Stimulated activated CD4-positive, alpha-beta T cell treated with anti-CD3 and anti-CD28 coated beads, Interleukin-1b, Interleukin-23, amount 100 ng/mL, for 4 hours (primary cell): ENCODE measurements around the gene ADIPOR1.
"Not testable (repeated sequence)": the region's sequence is repeated elsewhere in the genome, so short reads cannot be mapped to it uniquely, and the experiment has no call there.

Experiments used
- DNase-seq, 2 donors: peaks; one replicate each; pipeline ENCODE4 v3.0.0-alpha.2; 2020; ENCODE audit warnings: low read depth in 2 of 2

Gene ADIPOR1, protein sequence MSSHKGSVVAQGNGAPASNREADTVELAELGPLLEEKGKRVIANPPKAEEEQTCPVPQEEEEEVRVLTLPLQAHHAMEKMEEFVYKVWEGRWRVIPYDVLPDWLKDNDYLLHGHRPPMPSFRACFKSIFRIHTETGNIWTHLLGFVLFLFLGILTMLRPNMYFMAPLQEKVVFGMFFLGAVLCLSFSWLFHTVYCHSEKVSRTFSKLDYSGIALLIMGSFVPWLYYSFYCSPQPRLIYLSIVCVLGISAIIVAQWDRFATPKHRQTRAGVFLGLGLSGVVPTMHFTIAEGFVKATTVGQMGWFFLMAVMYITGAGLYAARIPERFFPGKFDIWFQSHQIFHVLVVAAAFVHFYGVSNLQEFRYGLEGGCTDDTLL

DNA sequence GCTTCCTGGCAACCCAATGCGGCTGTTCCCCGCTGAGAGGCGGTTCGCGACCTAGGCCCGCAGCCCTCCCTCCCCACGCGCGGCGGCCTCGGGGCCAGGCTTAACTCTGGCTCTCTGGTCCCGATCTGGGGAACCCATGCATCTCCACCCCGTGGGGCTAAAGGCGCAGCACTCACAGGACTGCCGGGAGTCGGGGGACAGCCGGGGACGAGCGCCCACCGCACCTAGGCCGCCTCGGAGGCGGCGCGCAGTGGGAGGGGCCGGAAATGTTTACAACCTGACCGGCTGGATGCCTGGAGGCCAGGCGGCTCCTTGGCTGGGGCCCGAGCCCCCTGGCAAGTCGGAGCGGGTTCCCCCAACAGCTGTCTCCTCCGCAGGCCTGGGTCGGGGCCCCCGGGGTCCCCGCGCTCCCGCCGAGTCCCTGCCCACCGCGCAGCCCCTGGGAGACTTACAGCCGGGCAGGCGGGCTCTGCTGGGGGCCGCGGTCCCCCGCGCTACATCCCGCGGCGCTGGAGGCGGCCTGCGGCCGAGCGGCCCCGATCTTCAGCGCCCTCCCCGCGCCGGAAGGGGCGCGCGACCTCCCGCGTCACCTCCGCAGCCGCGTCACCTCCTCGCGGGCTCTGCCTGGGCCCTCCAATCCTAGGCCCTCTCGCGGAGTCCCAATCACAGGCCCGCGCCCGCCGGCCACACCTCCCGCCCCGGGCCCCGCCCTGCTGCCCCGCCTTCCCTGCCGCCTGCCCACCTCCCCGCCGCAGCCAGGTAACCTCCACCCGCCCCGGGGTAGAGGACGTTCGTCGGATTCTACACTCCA lies at the start of gene ADIPOR1:
Gene ADIPOR1 (minus strand): TSS at position 580 of the 811 bp plus-strand sequence. CDS start 7,242 bp downstream, outside the sequence.
- DNase-seq = peak; percentile 94

DNA sequence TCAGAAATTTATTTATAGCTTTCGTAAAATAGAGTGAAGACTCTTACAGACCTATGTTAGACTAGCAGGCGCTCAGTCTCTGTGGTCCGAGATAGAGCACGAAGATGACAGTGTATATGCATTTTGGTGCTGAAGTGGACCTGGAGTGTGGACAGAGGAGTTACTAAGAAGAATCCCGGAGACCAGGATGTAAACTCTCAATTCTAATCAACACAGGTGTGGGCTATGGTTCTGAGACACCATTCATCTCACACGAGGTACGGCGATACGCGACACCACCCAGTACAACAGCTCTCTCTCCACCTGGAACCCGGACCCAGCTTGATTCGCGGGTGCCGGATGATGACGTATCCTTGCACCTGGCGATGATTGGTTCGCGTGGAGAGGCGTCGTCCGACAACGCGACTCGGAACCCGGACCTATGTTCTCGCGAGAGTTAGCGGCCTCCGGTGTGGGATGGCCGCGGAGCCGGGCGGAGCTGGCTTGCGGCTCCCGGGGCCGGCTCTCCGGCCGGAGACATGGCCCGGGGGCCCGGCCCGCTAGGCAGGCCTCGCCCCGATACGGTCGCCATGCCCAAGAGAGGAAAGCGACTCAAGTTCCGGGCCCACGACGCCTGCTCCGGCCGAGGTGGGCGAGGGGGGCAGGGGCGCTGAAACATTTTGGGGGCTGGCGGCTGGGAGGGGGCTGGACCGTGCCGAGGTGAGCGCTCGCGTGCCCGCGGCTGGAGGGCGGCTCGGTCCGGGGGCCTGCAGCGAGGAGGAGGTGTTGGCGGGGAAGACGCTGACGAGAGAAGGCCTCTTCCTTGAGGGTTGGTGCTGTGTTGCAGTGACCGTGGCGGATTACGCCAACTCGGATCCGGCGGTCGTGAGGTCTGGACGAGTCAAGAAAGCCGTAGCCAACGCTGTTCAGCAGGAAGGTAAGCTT lies 49.1 kb upstream of the ADIPOR1 start, which contains the start of gene TMEM183A:
Gene TMEM183A (plus strand): TSS at position 427 of the 924 bp plus-strand sequence. CDS start 92 bp downstream, at position 519.
- peak; percentile 85 to 89 for DNase-seq

DNA sequence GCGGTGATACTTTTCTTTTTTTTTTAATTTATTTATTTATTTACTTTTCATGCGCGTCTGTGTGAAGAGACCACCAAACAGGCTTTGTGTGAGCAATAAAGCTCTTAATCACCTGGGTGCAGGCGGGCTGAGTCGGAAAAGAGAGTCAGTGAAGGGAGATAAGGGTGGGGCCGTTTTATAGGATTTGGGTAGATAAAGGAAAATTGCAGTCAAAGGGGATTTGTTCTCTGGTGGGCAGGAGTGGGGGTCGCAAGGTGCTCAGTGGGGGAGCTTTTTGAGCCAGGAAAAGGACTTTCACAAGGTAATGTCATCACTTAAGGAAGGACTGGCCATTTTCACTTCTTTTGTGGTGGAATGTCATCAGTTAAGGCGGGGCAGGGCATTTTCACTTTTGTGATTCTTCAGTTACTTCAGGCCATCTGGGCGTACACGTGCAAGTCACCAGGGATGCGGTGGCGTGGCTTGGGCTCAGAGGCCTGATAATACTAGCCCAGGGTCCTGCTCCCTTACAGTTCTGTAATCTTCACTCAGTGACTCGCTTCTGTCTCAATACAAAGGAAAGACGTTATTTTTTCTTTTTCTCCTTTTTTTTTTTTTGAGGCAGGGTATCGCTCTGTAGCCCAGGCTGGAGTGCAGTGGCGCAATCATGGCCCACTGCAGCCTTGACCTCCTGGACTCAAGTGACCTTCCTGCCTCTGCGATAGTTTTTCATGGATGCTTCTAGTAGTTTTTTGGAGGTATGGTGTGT lies 47.5 kb upstream of the ADIPOR1 start:
- not testable (repeated sequence) for DNase-seq

DNA sequence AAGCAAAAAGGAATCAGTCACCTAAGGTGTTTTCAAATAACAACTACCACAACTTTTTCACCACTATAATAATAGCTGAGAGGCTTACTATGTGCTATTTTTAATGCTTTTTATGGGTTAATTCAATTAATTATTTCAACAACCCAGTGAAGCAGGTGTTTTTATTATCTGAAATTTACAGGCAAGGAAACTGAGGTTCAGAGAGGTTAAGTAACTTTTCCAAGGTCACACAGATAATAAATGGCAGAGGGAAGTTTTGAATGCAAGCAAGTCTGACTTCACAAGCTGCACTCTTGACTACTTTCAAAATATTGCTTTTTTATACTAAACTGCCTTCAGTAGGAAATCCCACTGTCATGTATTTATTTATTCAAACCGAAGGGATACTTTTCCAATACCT lies 44.8 kb upstream of the ADIPOR1 start:
- no peak for DNase-seq

DNA sequence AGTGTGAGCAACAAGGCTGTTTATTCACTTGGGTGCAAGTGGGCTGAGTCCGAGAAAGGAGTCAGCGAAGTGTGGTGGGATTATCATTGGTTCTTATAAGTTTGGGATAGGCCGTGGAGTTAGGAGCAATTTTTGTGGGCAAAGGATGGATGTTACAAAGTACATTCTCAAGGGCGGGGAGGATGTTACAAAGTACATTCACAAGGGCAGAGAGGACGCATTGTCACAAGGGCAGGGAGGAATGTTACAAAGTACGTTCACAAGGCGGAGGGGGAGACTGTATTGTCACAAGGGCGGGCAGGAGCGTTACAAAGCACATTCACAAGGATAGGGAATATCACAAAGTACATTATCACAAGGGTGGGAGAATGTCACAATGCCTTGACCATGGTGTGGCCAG lies 43.9 kb upstream of the ADIPOR1 start:
- DNase-seq = no peak

DNA sequence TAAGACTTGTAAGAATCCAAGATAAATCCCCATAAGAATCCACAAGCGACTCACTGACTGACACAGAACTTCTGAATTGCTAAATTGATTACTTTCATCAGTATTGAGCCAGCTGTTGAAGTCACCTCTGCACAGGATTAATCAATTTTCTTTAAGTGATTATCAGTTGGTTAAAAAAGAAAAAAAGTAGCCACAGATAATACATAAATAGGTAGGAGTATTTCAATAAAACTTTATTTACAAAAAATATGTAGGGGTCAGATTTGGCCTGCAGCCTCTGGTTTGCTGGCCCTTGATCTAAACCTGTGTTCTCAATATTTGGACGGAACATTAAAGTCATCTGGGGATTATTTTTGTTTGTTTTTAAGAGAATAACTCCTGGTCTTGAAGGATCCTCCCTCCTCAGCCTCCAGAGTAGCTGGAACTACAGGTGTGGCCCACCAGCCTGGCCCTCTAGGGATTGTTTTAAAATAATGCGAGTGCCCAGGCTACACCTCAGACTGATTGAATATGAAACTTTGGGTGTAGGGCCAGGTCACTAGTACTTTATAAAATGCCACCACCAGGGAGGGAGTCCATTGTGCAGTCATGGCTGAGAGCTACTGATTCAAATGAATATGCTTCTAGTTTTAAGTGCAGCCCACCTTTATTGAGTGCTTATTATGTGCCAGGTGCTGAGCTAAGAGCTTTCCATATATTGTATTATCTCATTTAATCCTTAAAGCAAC lies 42.3 kb upstream of the ADIPOR1 start:
- no peak for DNase-seq

DNA sequence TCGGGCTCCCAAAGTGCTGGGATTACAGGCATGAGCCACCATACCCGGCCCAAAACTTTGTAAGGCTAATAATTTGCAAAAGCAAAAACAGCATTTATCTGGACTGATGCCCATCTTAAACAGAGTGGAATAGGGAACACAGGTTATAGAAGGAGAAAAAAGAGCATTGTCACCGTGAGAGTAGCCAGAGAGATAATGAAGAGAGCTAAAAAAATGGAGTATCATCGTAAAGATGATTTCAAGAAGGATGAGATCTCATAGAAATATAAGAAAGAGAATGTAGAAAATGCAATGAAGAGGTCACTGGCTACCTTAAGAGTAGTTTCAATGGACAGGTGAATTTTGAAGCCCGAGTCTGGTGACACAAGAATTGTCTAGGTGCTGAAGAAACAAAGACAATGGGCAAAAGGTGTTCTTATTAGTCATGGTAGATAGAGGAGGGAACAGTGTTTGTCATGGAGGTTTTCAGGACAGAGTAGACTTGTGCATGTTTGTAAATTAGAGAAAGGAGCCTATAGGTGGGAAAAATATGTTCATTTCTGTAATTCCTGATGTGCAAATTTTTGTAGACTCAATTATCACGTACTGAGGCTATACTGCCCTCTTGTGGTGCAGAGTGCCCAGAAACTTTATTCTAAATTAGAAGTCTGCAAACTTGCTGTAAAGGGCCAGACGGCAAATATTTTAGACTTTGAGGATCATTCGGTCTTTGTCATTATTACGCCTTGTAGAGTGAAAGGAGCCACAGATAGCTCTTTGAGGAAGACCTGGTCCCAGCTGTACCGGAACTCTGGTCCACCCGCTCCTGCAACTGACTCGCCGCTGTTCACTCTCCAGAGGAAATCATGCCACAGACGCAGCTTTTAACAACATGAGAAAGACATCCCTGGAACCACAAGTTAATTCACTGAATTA lies 41.0 kb upstream of the ADIPOR1 start:
- DNase-seq = peak; percentile 23 to 61

DNA sequence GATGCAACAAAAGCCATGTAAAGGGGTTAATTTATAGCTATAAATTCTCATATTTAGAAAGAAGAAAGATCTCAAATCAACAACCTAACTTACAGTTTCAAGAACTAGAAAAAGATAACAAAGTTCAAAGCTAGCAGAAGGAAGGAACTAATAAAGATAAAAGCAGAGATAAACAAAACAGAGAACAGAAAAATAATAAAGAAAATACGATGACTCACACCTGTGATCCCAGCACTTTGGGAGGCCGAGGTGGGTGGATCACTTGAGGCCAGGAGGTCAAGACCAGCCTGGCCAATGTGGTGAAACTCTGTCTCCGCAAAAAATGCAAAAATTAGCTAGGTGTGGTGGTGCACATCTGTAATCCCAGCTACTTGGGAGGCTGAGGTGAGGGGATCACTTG lies 36.6 kb upstream of the ADIPOR1 start:
- DNase-seq = no peak

DNA sequence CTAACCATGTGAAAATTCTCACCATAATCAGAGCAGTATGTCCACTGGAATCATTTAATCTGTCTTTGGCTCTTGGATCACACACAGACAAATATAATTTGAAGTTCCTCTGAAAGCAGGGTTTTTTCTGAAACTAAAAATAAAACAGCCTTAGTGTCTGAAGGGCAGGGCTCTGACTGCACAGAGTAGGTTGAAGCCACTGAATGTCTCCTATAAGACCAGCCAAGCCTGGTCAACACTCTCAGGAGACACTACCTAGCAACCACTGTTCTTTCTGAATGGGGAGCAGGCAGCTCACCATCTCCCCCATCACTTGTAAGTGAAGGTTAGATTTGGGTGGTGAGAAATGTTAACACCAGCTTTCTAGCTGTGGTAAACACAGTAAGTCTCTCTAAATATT lies 33.0 kb upstream of the ADIPOR1 start:
- DNase-seq = no peak

DNA sequence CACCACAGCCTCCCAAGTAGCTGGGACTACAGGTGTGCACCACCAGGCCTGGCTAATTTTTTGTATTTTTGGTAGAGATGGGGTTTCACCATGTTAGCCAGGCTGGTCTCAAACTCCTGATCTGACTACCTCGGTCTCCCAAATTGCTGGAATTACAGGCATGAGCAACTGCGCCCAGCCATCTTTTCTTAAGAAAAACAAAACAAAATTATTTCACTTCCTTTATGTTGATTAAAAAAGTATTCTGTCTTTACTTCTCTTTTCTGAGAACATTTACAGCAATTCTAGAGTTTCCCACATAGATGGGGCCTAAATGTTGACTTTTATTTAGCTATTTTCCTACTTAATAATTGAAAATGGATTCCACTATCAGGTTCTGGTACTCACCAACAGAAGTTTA lies 31.8 kb upstream of the ADIPOR1 start:
- DNase-seq = no peak

DNA sequence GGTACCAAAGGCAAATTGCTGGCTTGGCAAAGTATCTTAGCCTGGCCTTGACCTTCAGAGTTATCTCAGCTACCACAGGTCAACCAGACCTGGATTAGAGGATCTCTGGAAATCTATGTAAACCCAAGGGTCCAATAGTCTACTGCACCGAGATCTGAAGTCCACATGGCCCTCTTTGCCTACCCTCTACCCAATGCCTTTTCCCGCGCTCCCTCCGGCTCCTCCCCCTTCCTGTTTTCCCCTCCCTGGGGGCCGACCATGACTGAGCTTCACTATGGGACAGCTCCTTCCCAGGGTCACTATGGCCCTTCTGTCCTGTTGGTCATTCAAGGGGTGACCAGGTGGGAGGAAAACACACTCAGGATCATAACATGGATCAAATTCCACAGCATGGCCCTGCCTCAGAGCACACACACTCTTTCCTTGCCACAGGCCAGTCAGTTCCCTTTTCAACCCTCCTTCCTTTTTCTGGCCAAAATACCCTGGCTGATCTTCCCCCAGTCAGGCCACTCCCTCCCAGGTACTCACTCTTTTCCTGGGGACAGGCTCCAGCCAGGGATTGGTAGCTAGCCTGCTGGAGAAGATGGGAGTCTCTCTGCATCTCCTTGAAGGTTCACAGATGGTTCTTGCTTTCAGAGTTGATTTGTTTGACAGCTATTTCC lies 29.9 kb upstream of the ADIPOR1 start:
- no peak for DNase-seq

DNA sequence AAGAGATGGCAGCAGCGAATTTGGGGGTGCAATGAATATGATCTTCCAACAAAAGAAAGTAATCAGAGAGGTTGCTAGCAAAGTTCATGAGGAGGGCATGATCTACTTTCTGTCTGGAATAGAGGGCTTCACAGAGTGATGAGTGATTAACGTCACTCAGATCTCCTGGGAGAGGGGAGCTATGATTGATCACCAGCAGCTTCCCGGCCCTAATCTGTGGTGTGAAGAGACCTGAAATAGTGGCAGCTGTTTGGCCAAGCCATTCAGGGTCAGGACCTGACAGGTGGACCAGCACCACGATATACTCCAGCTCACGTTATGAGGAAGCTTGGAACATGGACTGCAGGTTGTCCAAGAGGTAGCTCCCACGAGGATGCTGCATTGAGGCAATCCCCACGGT lies 29.1 kb upstream of the ADIPOR1 start:
- no peak for DNase-seq

DNA sequence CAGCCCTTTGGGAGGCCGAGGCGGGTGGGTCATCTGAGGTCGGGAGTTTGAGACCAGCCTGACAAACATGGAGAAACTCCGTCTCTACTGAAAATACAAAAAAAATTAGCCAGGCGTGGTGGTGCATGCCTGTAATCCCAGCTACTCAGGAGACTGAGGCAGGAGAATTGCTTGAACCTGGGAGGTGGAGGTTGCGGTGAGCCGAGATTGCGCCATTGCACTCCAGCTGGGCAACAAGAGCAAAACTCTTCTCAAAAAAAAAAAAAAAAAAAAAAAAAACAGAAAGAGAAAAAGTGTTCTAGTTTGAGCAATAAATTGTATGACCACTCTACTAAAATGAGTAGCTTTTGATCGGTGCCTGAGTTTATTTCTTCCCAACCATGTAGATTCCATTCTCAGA lies 28.0 kb upstream of the ADIPOR1 start:
- DNase-seq = not testable (repeated sequence)

DNA sequence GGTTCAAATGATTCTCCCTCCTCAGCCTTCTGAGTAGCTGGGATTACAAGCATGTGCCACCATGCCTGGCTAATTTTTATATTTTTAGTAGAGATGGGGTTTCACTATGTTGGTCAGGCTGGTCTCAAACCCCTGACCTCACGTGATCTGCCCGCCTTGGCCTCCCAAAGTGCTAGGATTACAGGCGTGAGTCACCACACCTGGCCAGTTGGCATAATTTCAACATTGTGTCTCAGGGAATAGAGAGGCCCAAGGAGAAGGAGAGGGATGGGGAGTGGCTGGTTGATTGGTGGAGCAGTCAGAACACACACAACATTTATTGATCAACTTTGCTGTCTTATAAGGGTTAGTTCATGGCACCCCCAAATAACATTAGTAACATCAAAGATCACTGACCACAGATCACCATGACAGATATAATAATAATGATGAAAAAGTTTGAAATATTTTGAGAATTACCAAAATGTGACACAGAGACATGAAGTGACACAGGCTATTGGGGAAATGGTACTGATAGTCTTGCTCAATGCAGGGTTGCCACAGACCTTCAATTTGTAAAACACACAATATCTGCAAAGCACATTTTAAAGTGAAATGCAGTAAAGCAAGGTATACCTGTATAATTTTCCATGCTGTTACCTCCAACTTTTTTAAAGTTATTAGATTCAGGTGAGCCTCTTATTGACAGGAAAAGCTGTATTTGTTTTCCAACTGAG lies 24.8 kb upstream of the ADIPOR1 start:
- no peak for DNase-seq

DNA sequence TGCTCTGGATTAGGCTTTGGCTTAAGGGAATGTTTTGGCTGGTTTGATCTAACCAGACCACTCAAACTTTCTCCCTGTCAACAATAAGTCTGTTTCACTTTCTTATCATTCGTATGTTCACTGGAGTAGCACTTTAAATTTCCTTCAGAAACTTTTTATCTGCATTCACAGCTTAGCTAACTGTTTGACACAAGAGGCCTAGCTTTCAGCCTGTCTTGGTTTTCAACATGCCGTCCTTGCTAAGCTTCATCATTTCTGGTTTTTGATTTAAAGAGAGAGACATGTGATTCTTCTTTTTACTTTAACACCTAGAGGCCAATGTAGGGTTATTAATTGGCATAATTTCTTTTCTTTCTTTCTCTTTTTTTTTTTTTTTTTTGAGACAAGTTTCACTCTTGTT lies 23.8 kb upstream of the ADIPOR1 start:
- DNase-seq = no peak

DNA sequence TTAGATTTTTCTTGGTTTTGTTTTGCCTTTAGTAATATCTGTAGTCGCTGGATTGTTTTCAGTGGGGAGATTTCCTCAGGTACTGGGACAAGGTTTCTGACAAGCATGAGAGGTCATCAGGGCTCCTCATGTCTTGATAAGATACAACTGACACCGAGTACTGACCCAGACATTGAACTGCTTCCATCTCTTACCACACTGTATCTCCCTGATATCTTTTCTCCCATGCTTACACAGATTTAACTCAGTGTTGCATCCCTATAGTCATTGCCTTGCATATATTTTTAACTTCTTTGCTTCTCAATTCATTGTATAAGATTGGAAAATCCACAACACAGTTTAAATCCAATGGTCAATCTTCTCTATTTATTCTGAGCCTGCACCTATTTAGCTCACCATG lies 21.3 kb upstream of the ADIPOR1 start:
- no peak for DNase-seq

DNA sequence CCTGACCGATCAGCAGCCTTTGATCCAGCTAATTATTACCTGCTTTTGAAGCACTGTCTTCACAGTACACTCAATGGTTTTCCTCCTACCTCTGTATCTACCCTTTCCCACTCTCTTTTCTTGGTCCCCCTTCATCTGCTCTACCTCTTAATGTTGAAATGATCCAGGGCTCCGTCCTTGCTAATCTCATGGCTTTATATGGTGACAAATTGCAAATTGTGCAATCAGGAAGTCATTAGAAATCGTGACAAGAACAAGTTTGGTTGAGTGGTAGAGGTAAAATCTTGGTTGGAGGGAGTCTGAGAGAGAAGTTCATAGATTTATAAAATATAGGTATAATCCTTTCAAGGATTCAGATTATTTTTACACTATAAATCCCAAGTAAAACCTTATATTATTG lies 18.5 kb upstream of the ADIPOR1 start:
- no peak for DNase-seq

DNA sequence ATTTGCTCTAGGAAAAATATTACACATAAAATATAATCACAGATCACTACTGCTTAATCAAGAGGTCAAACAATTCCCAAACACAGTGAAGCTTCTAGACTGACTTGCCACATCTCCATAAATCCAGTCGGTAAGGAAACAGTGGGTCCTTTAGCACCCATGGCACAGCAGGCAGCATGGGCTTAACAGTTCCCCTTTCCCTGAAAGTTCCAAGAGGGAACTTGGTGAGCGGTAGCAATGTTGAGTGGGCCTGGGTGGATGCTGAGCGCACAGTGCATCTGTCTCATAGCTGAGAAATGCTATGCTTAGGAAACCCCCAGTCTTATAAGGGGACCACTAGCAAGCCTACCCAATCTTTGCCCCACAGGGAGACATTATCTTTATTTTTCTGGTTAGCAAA lies 16.7 kb upstream of the ADIPOR1 start:
- DNase-seq = no peak
